Measurements from ENCODE around the gene CIROP.
"Not testable (repeated sequence)": the region's sequence is repeated elsewhere in the genome, so short reads cannot be mapped to it uniquely, and the experiment has no call there.

CIROP gene

GRCh38 chr14:23114120-23114458 is 9.3 kb upstream of the CIROP start:
- DNase-seq (ENCODE audit: low read depth in 3 of 3): no peak

DNA sequence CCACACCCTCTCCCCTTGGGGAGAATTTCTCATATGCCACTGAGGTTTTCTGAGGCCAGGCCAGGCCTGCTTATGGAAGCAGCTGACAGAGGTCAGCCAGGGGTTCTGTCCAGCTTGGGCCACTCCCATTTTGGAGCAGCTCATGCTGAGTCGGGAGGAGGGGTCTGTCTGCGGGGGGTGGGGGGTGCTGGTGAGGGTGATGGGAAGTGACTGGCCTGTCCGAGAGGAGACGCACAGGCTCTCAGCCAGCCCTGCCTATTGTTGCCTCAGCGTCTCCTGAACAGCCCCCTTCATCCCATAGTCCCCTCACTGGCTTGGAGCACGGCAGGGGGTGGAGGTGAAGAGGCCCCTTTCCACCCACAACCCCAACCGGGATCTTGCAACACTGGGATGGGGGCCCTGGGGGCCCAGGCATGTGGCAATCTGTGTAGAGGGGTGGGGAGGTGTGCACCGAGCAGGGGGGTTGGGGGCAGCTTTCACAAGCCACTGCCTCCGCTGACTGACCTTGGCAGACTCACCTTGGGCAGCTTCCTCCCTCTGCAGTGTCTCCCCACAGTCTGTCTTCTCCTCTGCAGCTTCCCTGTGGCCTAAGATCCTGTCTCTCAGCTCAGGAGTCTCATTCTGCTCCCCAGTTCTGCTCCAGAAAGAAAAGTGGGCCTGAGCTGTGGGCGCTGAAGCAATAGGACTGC is 8.8 kb upstream of the CIROP start:
- no peak for DNase-seq (ENCODE audit: low read depth in 3 of 3)

DNA sequence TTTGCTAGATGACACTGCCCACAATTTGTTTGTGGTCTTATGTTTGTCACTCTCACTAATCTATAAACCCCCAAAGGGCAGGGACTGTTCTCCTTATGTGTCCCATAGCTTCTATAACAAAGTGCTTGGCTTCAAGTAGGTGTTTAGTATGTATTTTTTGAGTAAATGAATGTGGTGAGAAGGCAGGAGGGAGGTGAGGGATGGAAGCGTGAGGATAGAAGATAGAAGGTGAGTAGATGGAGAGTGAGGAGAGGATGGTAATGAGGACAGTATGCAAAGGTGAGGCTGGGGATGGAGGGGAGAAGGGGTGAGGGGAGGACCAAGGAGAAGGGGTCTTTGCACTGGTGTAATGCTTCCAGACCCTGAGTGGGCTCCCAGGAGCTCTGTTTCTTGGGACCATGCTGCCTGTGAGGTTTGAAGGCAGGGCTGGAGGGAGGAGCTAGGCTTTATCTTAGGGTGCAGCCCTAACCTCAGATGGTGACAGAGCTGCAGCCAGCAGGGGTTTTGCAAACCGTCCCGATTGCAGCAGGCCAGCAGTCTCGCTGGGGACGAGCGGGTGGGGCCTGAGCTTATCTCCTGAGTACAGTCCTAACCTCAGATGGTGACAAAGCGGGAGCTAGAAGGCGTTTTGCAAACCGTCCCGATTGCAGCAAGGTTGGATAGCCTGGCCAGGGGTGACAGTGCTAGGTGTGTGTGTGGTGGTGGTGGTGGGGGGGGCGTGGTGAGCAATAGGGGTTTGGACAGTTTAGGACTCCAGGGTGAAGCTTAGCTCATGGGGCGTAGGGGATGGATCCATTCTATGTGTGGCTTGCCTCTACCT is 7.8 kb upstream of the CIROP start:
- DNase-seq (ENCODE audit: low read depth in 3 of 3): no peak

GRCh38 chr14:23110579-23111365 is 6.0 kb upstream of the CIROP start:
- no peak for DNase-seq (ENCODE audit: low read depth in 3 of 3)

DNA sequence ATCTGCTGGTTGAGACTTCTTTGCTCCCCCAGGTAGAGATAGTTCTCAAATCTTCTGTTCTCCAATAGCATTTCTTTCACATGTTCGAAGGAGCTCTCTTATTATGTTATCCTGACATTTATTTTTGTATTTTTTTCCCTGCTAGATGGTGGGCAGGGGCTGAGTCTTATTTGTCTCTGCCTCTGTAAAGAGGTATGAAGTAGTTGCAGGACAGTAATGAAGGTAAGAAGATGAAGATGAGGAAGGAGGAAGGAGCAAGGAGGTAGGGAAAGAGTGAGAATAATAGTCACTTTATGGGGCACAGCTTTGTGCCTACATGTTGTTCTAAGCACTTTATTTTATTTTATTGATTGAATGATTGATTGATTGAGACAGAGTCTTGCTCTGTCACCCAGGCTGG is 5.0 kb upstream of the CIROP start:
- no peak for DNase-seq (ENCODE audit: low read depth in 3 of 3)

- not testable (repeated sequence) for DNase-seq (ENCODE audit: low read depth in 3 of 3)
Observed at GRCh38 chr14:23108169-23108568, 3.4 kb upstream of the CIROP start.

DNA sequence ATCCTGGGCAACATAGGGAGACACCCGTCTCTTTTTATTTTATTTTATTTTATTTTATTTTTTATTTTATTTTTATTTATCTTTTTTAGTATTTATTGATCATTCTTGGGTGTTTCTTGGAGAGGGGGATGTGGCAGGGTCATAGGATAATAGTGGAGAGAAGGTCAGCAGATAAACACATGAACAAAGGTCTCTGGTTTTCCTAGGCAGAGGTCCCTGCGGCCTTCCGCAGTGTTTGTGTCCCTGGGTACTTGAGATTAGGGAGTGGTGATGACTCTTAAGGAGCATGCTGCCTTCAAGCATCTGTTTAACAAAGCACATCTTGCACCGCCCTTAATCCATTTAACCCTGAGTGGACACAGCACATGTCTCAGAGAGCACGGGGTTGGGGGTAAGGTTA is 2.8 kb upstream of the CIROP start:
- not testable (repeated sequence) for DNase-seq (ENCODE audit: low read depth in 3 of 3)

DNA sequence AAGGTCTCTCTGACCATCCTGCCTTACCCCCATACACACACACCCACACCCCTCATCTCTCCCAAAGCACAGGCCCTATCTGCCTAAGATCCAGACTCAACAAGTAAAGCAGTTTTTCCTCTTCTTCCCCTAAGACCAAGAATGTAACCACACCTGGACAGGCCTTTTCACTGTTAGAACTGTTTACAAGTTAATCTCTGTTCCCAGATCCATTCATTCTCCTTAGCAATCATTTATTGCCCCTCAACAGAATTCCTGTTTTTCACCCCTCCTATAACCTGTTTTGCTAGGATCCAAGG is 1.9 kb upstream of the CIROP start:
- no peak for DNase-seq (ENCODE audit: low read depth in 3 of 3)

- no peak for DNase-seq (ENCODE audit: low read depth in 3 of 3)
Observed at GRCh38 chr14:23105348-23105824, 597 bp upstream of the CIROP start.

GRCh38 chr14:23104070-23104590 is 659 bp downstream of the CIROP start:
- DNase-seq (ENCODE audit: low read depth in 3 of 3): no peak

GRCh38 chr14:23103581-23103980 is 1.2 kb downstream of the CIROP start:
- no peak for DNase-seq (ENCODE audit: low read depth in 3 of 3)

DNA sequence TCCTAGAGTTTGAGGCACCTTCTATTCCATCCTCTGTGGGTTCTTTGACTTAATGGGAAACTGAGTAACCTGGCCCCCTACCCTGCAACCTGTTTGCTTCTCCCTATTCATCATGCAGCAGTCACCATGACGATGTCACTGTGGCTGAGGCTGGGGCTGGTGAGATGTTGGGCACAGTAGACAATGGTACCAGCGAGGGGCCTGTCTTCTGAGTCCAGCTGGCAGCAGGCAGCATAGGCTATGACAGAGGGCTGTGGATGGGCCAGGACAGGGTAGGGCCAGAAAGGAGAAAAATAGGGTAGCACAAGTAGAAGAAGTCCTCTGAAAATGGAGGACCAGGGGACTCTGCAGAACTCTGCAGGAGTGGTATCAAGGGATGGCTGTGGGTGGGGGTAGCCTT is 2.0 kb downstream of the CIROP start:
- DNase-seq (ENCODE audit: low read depth in 3 of 3): no peak

GRCh38 chr14:23101986-23102625 is 2.7 kb downstream of the CIROP start:
- no peak for DNase-seq (ENCODE audit: low read depth in 3 of 3)

GRCh38 chr14:23101213-23101970 is 3.4 kb downstream of the CIROP start:
- no peak for DNase-seq (ENCODE audit: low read depth in 3 of 3)

- no peak for DNase-seq (ENCODE audit: low read depth in 3 of 3)
Observed at GRCh38 chr14:23099212-23099861, 5.5 kb downstream of the CIROP start.

DNA sequence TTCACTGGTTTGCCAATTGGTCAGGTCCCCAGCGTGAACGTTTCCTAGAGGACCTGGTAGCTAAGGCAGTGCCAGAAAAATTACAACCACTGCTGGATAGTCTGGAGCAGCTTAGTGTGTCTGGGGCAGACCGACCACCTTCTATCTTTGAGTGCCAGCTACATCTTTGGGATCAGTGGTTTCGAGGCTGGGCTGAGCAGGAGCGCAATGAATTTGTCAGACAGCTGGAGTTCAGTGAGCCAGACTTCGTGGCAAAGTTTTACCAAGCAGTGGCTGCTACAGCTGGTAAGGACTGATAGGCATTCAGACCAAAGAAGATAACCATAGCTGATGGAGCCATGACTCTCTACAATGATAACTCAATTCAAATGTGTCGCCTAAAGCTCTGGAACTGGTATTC is 7.0 kb downstream of the CIROP start:
- no peak for DNase-seq (ENCODE audit: low read depth in 3 of 3)

- DNase-seq (ENCODE audit: low read depth in 3 of 3): peak; percentile 95 to 100 (median 99)
Observed at GRCh38 chr14:23095196-23096108, 9.3 kb downstream of the CIROP start, which contains the start of gene C14orf119. TSS of gene C14orf119 (plus strand) at chr14:23095505. CDS start at chr14:23097659, 2,154 bp downstream.

DNA sequence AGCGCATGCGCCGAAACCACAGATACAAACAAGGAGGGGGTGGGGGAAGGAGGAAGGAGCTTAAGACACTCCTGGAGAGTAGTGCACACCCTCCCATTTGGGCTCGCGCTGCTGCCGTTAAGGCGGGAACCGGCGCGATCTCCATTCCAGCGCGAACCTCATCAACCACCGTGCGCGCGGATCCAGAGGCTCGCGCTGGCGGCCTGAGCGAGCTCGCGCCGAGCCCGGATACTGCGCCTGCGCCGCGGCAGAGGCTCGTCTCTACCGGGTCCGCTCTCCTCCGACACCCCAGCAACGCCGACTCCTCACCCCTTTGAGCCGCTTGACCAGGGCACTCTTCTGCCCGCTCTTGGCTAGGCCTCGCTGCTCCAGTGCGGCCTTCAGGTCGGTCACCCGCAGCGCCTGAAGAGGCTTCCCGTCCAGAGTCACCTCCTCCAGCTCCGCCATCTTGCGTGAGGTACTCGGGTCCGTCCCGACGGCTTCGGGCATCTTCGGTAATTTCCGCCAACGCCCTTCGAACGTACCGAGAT is 10.1 kb downstream of the CIROP start, which contains the start of gene ACIN1:
Gene ACIN1 (minus strand): TSS at position 471 of the 530 bp plus-strand sequence. CDS start 24 bp downstream, at position 447.
- DNase-seq (ENCODE audit: low read depth in 3 of 3): peak; percentile 47 to 67 (median 49)
